ENCODE measurements around the gene ABCA12.

DNA sequence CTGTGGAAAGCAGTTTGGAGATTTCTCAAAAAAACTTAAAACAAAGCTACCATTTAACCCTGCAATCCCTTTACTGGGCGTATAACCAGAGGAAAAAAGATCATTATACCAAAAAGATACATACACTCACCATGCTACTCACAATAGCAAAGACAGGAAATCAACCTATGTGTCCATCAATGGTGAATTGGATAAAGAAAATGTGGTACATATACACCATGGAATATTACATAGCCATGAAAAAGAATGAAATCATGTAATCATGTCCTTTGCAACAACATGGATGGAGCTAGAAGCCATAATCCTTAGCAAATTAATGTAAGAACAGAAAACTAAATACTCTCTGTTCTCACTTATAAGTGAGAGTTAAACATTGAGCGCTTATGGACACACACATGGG, 18.6 kb downstream of the ABCA12 start:
- TF ChIP-seq SP1 (IDR thresholded peaks at IDR 0.05; ENCODE audit: low read depth, low read length) (no peak), RAD21 (IDR thresholded peaks at IDR 0.05 in 1 of 2, conservative IDR thresholded peaks at IDR 0.05 in 1 of 2; ENCODE audit: low read depth in 2 of 2, low read length in 2 of 2) (no peak), POLR2A (IDR thresholded peaks at IDR 0.05; ENCODE audit: control extremely low read depth in 1 of 2, low read depth in 2 of 2, low read length in 2 of 2) (no peak)
- TF ChIP-seq, protein P1, sequence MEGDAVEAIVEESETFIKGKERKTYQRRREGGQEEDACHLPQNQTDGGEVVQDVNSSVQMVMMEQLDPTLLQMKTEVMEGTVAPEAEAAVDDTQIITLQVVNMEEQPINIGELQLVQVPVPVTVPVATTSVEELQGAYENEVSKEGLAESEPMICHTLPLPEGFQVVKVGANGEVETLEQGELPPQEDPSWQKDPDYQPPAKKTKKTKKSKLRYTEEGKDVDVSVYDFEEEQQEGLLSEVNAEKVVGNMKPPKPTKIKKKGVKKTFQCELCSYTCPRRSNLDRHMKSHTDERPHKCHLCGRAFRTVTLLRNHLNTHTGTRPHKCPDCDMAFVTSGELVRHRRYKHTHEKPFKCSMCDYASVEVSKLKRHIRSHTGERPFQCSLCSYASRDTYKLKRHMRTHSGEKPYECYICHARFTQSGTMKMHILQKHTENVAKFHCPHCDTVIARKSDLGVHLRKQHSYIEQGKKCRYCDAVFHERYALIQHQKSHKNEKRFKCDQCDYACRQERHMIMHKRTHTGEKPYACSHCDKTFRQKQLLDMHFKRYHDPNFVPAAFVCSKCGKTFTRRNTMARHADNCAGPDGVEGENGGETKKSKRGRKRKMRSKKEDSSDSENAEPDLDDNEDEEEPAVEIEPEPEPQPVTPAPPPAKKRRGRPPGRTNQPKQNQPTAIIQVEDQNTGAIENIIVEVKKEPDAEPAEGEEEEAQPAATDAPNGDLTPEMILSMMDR (IDR thresholded peaks at IDR 0.05; ENCODE audit: control extremely low read depth in 1 of 3, insufficient read depth in 1 of 3, low read depth in 1 of 3, low read length in 3 of 3), result no peak
